ENCODE data around the gene KIF6.

KIF6 gene

DNA sequence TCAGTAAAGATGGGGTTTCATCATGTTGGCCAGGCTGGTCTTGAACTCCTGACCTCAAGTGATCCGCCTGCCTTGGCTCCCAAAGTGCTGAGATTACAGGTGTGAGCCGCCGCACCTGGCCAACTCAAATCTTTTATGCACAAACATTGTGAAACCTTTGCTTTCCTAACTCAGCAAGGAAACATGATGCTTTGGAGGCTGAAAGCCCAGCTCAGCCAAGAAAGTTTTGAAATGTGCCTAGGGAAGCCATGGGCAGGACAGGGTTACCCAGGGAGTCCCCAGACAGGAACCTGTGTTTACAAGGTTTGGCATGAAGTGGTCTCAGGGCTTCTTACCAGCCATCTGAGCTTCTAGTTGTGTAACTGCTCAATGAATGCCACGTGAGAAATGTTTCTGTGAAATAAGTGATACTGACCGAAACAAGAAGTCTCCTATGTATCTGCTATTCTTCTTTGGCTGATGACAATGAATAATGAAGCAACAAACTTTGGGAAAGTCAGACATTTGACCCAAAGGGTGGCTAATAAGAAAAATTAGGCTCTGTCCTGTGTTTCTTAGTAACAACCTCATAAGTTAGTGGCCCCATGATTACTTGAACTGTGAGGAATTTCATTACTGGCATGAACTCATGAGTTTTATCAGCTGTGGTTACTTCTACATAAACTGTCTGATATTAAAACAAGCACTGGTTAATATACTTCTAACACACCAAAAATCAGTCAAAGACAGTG is 163.5 kb downstream of the KIF6 start:
- Histone ChIP-seq H3K27ac (no peak overlapping the region), H3K4me3 (no peak overlapping the region), H3K4me2 (no peak overlapping the region), H3K36me3 (no peaks in the 10 kb centered on the region), H4K20me1 (no peaks in the 10 kb centered on the region), H3K4me1 (no peaks in the 10 kb centered on the region), H3K9me3 (no peaks in the 10 kb centered on the region), H3K27me3 (no peaks in the 10 kb centered on the region), H3K9ac (no peak overlapping the region)
- no peak for TF ChIP-seq Cebpa-rat (IDR thresholded peaks at IDR 0.05)

GRCh38 chr6:39560915-39561314 is 164.3 kb downstream of the KIF6 start:
- Histone ChIP-seq H3K27ac (no peak overlapping the region), H3K36me3 (no peaks in the 10 kb centered on the region), H3K9me3 (no peaks in the 10 kb centered on the region), H3K4me1 (no peaks in the 10 kb centered on the region), H3K4me3 (no peak overlapping the region), H3K27me3 (no peaks in the 10 kb centered on the region), H3K4me2 (no peak overlapping the region), H3K9ac (no peak overlapping the region), H4K20me1 (no peaks in the 10 kb centered on the region)
- no peak for TF ChIP-seq Cebpa-rat (IDR thresholded peaks at IDR 0.05)

GRCh38 chr6:39558591-39559190 is 166.5 kb downstream of the KIF6 start:
- no peak overlapping the region for H3K4me3 ChIP-seq
- no peak overlapping the region for H3K4me2 ChIP-seq
- TF ChIP-seq Cebpa-rat (IDR thresholded peaks at IDR 0.05), result no peak
- no peak overlapping the region for H3K9ac ChIP-seq
- H3K9me3 ChIP-seq, result no peaks in the 10 kb centered on the region
- H3K4me1 ChIP-seq, result no peaks in the 10 kb centered on the region
- H3K27me3 ChIP-seq, result no peaks in the 10 kb centered on the region
- no peaks in the 10 kb centered on the region for H4K20me1 ChIP-seq
- H3K36me3 ChIP-seq, result no peaks in the 10 kb centered on the region
- H3K27ac ChIP-seq, result no peak overlapping the region

DNA sequence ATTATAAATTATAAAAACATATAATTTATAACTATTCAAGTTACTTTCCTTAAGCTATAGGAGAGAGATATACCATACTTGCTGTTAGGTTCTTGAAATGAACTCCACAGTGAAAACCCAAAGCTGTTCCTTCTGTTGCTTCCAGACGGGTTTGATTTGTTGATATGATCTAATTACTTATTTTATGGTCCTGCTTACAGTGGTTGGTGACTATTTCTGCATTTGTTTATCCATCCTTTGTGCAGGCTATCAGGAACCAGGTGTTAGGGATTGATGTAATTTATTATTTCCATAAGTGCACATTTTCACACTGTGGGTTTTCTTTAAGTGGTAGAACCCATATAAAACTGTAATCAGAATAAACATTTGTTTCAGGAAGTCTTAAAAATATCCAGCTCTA is 167.1 kb downstream of the KIF6 start:
- no peak overlapping the region for H3K4me2 ChIP-seq
- H3K9me3 ChIP-seq, result no peaks in the 10 kb centered on the region
- no peaks in the 10 kb centered on the region for H4K20me1 ChIP-seq
- H3K4me3 ChIP-seq, result no peak overlapping the region
- TF ChIP-seq Cebpa-rat (IDR thresholded peaks at IDR 0.05), result no peak
- no peak overlapping the region for H3K9ac ChIP-seq
- H3K27ac ChIP-seq, result no peak overlapping the region
- H3K36me3 ChIP-seq, result no peaks in the 10 kb centered on the region
- H3K4me1 ChIP-seq, result no peaks in the 10 kb centered on the region
- no peaks in the 10 kb centered on the region for H3K27me3 ChIP-seq

- no peaks in the 10 kb centered on the region for H3K9me3 ChIP-seq
- no peak for TF ChIP-seq Cebpa-rat (IDR thresholded peaks at IDR 0.05)
- no peaks in the 10 kb centered on the region for H3K27me3 ChIP-seq
- no peaks in the 10 kb centered on the region for H3K36me3 ChIP-seq
- no peak overlapping the region for H3K4me2 ChIP-seq
- H4K20me1 ChIP-seq, result no peaks in the 10 kb centered on the region
- H3K9ac ChIP-seq, result no peak overlapping the region
- no peak overlapping the region for H3K27ac ChIP-seq
- H3K4me3 ChIP-seq, result no peak overlapping the region
- no peaks in the 10 kb centered on the region for H3K4me1 ChIP-seq
Observed at GRCh38 chr6:39555136-39555535, 170.1 kb downstream of the KIF6 start.

GRCh38 chr6:39553860-39554802 is 171.1 kb downstream of the KIF6 start:
- H4K20me1 ChIP-seq, result no peaks in the 10 kb centered on the region
- no peak overlapping the region for H3K4me2 ChIP-seq
- no peaks in the 10 kb centered on the region for H3K9me3 ChIP-seq
- no peak overlapping the region for H3K9ac ChIP-seq
- no peak overlapping the region for H3K4me3 ChIP-seq
- H3K36me3 ChIP-seq, result no peaks in the 10 kb centered on the region
- no peak for TF ChIP-seq Cebpa-rat (IDR thresholded peaks at IDR 0.05)
- H3K27ac ChIP-seq, result no peak overlapping the region
- H3K27me3 ChIP-seq, result no peaks in the 10 kb centered on the region
- no peaks in the 10 kb centered on the region for H3K4me1 ChIP-seq

DNA sequence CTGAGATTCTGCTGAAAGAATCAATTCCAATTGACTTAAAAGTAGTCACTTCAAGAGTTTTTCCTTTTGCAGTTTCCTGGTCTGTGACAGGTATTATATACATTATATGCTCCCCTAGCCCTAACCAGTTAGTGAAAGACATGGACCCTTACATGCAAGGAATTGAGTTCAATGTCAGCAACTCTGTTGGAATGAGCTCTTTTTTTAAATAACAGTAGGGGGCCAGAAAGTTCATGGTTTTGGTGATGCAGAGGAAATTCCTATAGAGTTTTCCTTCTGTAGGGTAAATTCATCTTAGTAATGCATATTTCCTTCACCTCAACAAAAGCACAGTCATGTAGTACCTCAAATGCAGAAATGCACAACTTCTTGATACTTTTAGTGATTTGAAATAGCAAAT is 172.2 kb downstream of the KIF6 start:
- no peaks in the 10 kb centered on the region for H3K9me3 ChIP-seq
- no peak overlapping the region for H3K27ac ChIP-seq
- no peaks in the 10 kb centered on the region for H3K27me3 ChIP-seq
- TF ChIP-seq Cebpa-rat (IDR thresholded peaks at IDR 0.05), result no peak
- no peak overlapping the region for H3K9ac ChIP-seq
- no peak overlapping the region for H3K4me2 ChIP-seq
- H3K4me1 ChIP-seq, result no peaks in the 10 kb centered on the region
- H3K36me3 ChIP-seq, result no peaks in the 10 kb centered on the region
- H4K20me1 ChIP-seq, result no peaks in the 10 kb centered on the region
- no peak overlapping the region for H3K4me3 ChIP-seq

DNA sequence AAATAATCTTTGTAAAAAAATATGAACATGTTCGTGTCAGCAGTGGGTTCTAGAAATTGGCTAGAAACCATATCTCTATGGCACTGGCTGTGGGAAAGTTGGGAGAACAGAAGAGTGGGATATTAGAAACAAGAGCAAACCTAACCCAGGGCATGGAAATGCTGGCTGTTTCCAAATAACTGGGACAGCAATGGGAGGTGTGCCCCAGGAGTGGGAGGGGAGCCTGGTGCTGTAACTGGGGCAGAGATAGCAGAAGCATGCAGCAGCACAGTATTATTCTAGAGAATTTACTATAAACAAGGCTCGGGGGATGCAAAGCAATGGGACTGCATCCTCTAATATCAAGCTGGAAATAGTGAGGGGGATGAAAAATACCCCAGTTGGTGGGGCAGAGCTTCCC is 175.0 kb downstream of the KIF6 start:
- H3K36me3 ChIP-seq, result no peaks in the 10 kb centered on the region
- no peaks in the 10 kb centered on the region for H3K9me3 ChIP-seq
- H3K4me1 ChIP-seq, result no peaks in the 10 kb centered on the region
- no peak overlapping the region for H3K4me2 ChIP-seq
- no peak for TF ChIP-seq Cebpa-rat (IDR thresholded peaks at IDR 0.05)
- H3K4me3 ChIP-seq, result no peak overlapping the region
- H3K9ac ChIP-seq, result no peak overlapping the region
- no peaks in the 10 kb centered on the region for H3K27me3 ChIP-seq
- H3K27ac ChIP-seq, result no peak overlapping the region
- no peaks in the 10 kb centered on the region for H4K20me1 ChIP-seq

DNA sequence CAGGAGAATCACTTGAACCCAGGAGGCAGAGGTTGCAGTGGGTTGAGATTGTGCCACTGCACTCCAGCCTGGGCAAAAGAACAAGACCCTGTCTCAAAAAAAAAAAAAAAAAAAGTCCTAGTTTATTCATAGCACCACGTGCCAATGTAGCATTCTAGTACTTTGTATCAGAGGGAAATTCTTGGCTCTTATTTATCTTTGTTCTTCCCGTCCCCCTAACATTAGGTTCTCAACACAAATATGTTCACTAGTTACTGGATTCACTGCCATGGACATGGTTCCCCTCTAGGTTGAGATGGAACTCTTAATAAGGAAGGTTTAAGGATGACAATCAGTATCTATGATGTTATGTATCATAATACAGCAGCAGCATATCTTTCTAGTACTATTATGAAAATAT is 178.5 kb downstream of the KIF6 start:
- Histone ChIP-seq H3K4me3 (no peak overlapping the region), H3K4me1 (no peaks in the 10 kb centered on the region), H4K20me1 (no peaks in the 10 kb centered on the region), H3K27me3 (no peaks in the 10 kb centered on the region), H3K27ac (no peak overlapping the region), H3K36me3 (no peaks in the 10 kb centered on the region), H3K4me2 (no peak overlapping the region), H3K9me3 (no peaks in the 10 kb centered on the region), H3K9ac (no peak overlapping the region)
- TF ChIP-seq Cebpa-rat (IDR thresholded peaks at IDR 0.05), result no peak

DNA sequence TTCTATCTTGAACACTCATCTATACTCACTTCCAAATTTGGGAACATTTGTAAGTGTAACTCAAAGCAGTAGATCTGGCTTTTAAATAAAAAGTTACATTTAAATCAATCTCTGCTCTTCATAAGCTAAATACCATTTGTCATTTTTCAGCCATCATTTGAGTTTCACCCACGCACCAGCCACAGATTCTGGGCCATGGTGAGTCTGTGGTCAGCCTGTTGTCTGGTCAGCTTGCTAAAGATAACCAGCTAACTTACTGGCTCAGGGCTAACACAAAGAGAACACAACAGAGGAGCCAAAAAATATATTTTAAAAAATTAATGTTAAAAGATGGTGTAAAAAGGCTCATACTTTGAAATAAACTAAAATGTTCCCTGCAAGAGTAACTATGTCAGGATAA is 181.3 kb downstream of the KIF6 start:
- H3K27ac ChIP-seq, result no peak overlapping the region
- no peaks in the 10 kb centered on the region for H4K20me1 ChIP-seq
- H3K4me1 ChIP-seq, result no peaks in the 10 kb centered on the region
- TF ChIP-seq Cebpa-rat (IDR thresholded peaks at IDR 0.05), result no peak
- no peak overlapping the region for H3K9ac ChIP-seq
- H3K4me2 ChIP-seq, result no peak overlapping the region
- no peaks in the 10 kb centered on the region for H3K9me3 ChIP-seq
- H3K27me3 ChIP-seq, result no peaks in the 10 kb centered on the region
- H3K4me3 ChIP-seq, result no peak overlapping the region
- no peaks in the 10 kb centered on the region for H3K36me3 ChIP-seq
